ENCODE results near the gene HIBCH. TPM values are rescaled to one million over a fixed set of nuclear protein-coding genes. Genes with fewer than 3 reads are reported as not detected.

HIBCH gene
- total and polyA plus RNA-seq, 2 experiments from 2014 or later = 25.7 to 42.3 TPM

- Histone ChIP-seq H3K27ac (ENCODE audit: low read depth) (no peak overlapping the region), H3K4me2 (no peak overlapping the region), H3K4me3 (no peak overlapping the region), H3K27me3 (ENCODE audit: insufficient read depth) (no peaks in the 10 kb centered on the region), H3K36me3 (ENCODE audit: insufficient read depth) (no peaks in the 10 kb centered on the region), H3F3A (replicated peaks; ENCODE audit: low read depth) (no peaks in the 10 kb centered on the region), H4K20me1 (replicated peaks; ENCODE audit: insufficient read depth) (no peaks in the 10 kb centered on the region), H3K9me2 (ENCODE audit: insufficient read depth) (no peaks in the 10 kb centered on the region), H3K4me1 (ENCODE audit: insufficient read depth) (no peaks in the 10 kb centered on the region; the same call in 1 of the 2 replicates), H3K79me2 (replicated peaks; ENCODE audit: insufficient read depth) (no peaks in the 10 kb centered on the region), H2AFZ (no peak overlapping the region)
- TF ChIP-seq ZNF331 (CRISPR knock-in tag; IDR thresholded peaks at IDR 0.05; ENCODE audit: low read depth) (no peak), JUNB (IDR thresholded peaks at IDR 0.05; ENCODE audit: unreplicated experiment) (no peak), STAT1 (IDR thresholded peaks at IDR 0.05; ENCODE audit: unreplicated experiment) (no peak), REST (IDR thresholded peaks at IDR 0.05; ENCODE audit: unreplicated experiment) (no peak), POLR2AphosphoS5 (IDR thresholded peaks at IDR 0.05; ENCODE audit: low read depth) (no peak), CREB1 (CRISPR knock-in tag; IDR thresholded peaks at IDR 0.05; ENCODE audit: low read depth) (no peak), ETS1 (IDR thresholded peaks at IDR 0.05) (no peak), NANOG (IDR thresholded peaks at IDR 0.05; ENCODE audit: borderline replicate concordance) (no peak), CTCF (conservative IDR thresholded peaks at IDR 0.05; ENCODE audit: low read depth in 2 of 2) (no peak), EZH2phosphoT487 (IDR thresholded peaks at IDR 0.05; ENCODE audit: unreplicated experiment) (no peak), EZH2 (IDR thresholded peaks at IDR 0.05; ENCODE audit: low read depth, unreplicated experiment) (no peak), ZNF114 (CRISPR knock-in tag; IDR thresholded peaks at IDR 0.05) (no peak), ZNF462 (CRISPR knock-in tag; IDR thresholded peaks at IDR 0.05) (no peak)
- peaks cover under 1% of the 10 kb centered on the region; the same call in 2 of the 3 replicates for H3K4me1 Mint-ChIP-seq
- no peaks in the 10 kb centered on the region for H3K36me3 Mint-ChIP-seq (ENCODE audit: low read depth)
- no peaks in the 10 kb centered on the region for H3K27me3 Mint-ChIP-seq (ENCODE audit: insufficient read depth, low read depth, poor library complexity)
- H3K4me3 Mint-ChIP-seq = no peak overlapping the region
- DNase-seq (ENCODE audit: low spot score) (no peak), ATAC-seq (no peak)
- no peak overlapping the region for H3K27ac Mint-ChIP-seq
- no peaks in the 10 kb centered on the region for H3K9me3 Mint-ChIP-seq
These were observed 6.0 kb upstream of the HIBCH start for GRCh38 chr2:190325588-190325987.
